ENCODE data around the gene KRT81.
"Not testable (repeated sequence)": the region's sequence is repeated elsewhere in the genome, so short reads cannot be mapped to it uniquely, and the experiment has no call there.

KRT81 gene

GRCh38 chr12:52323001-52323400 lies 31.7 kb upstream of the KRT81 start:
- no peak for ATAC-seq
- Mint-ChIP-seq H3K27me3 (peaks cover 58% of the 10 kb centered on the region), H3K27ac (no peak overlapping the region), H3K4me3 (no peak overlapping the region), H3K9me3 (no peaks in the 10 kb centered on the region), H3K36me3 (no peaks in the 10 kb centered on the region), H3K4me1 (peaks cover 10% of the 10 kb centered on the region)

- no peaks in the 10 kb centered on the region for H3K36me3 Mint-ChIP-seq
- H3K27ac Mint-ChIP-seq: no peak overlapping the region
- H3K4me3 Mint-ChIP-seq: no peak overlapping the region
- H3K9me3 Mint-ChIP-seq: no peaks in the 10 kb centered on the region
- no peak for ATAC-seq
- H3K27me3 Mint-ChIP-seq: peaks cover 58% of the 10 kb centered on the region
- H3K4me1 Mint-ChIP-seq: peaks cover 2% of the 10 kb centered on the region
Measured at GRCh38 chr12:52322069-52322468, 30.7 kb upstream of the KRT81 start.

- Mint-ChIP-seq H3K4me3 (no peak overlapping the region), H3K36me3 (no peaks in the 10 kb centered on the region), H3K27ac (no peak overlapping the region), H3K27me3 (peaks cover 58% of the 10 kb centered on the region), H3K4me1 (no peaks in the 10 kb centered on the region), H3K9me3 (no peaks in the 10 kb centered on the region)
- no peak for ATAC-seq
Measured at GRCh38 chr12:52321418-52321817, 30.1 kb upstream of the KRT81 start.

- no peak for ATAC-seq
- H3K27me3 Mint-ChIP-seq: peaks cover 58% of the 10 kb centered on the region
- H3K36me3 Mint-ChIP-seq: no peaks in the 10 kb centered on the region
- H3K27ac Mint-ChIP-seq: no peak within 1 kb of the TSS
- no peaks in the 10 kb centered on the region for H3K4me1 Mint-ChIP-seq
- no peak within 1 kb of the TSS for H3K4me3 Mint-ChIP-seq
- H3K9me3 Mint-ChIP-seq: no peaks in the 10 kb centered on the region
Measured at GRCh38 chr12:52320784-52321400, 29.6 kb upstream of the KRT81 start, which contains the start of gene KRT83. KRT83 (minus strand) TSS chr12:52321398; CDS start chr12:52321335, 63 bp downstream.

- no peak for ATAC-seq
- Mint-ChIP-seq H3K4me3 (no peak overlapping the region), H3K9me3 (no peaks in the 10 kb centered on the region), H3K36me3 (no peaks in the 10 kb centered on the region), H3K27me3 (peaks cover 52% of the 10 kb centered on the region), H3K27ac (no peak overlapping the region), H3K4me1 (no peaks in the 10 kb centered on the region)
Measured at GRCh38 chr12:52319097-52319496, 27.8 kb upstream of the KRT81 start.

- ATAC-seq: no peak
- no peak overlapping the region for H3K27ac Mint-ChIP-seq
- H3K27me3 Mint-ChIP-seq: peaks cover 55% of the 10 kb centered on the region
- no peak overlapping the region for H3K4me3 Mint-ChIP-seq
- H3K4me1 Mint-ChIP-seq: no peaks in the 10 kb centered on the region
- no peaks in the 10 kb centered on the region for H3K9me3 Mint-ChIP-seq
- H3K36me3 Mint-ChIP-seq: no peaks in the 10 kb centered on the region
Measured at GRCh38 chr12:52318241-52318990, 27.1 kb upstream of the KRT81 start.

- Mint-ChIP-seq H3K4me3 (no peak overlapping the region), H3K27ac (no peak overlapping the region), H3K4me1 (no peaks in the 10 kb centered on the region), H3K9me3 (no peaks in the 10 kb centered on the region), H3K36me3 (no peaks in the 10 kb centered on the region), H3K27me3 (peaks cover 55% of the 10 kb centered on the region)
- ATAC-seq: no peak
Measured at GRCh38 chr12:52317468-52318052, 26.2 kb upstream of the KRT81 start.

- Mint-ChIP-seq H3K4me3 (no peak overlapping the region), H3K4me1 (no peaks in the 10 kb centered on the region), H3K27ac (no peak overlapping the region), H3K27me3 (peaks cover 55% of the 10 kb centered on the region), H3K36me3 (no peaks in the 10 kb centered on the region), H3K9me3 (no peaks in the 10 kb centered on the region)
- ATAC-seq: no peak
Measured at GRCh38 chr12:52316701-52317100, 25.4 kb upstream of the KRT81 start.

GRCh38 chr12:52316290-52316689 lies 25.0 kb upstream of the KRT81 start:
- Mint-ChIP-seq H3K27me3 (peaks cover 57% of the 10 kb centered on the region), H3K36me3 (no peaks in the 10 kb centered on the region), H3K9me3 (no peaks in the 10 kb centered on the region), H3K4me3 (no peak overlapping the region), H3K27ac (no peak overlapping the region), H3K4me1 (no peaks in the 10 kb centered on the region)
- ATAC-seq: no peak

GRCh38 chr12:52315721-52316120 lies 24.4 kb upstream of the KRT81 start:
- ATAC-seq, H3K9me3 Mint-ChIP-seq, H3K36me3 Mint-ChIP-seq, H3K4me3 Mint-ChIP-seq, H3K4me1 Mint-ChIP-seq, H3K27ac Mint-ChIP-seq: not testable (repeated sequence)
- peaks cover 63% of the 10 kb centered on the region for H3K27me3 Mint-ChIP-seq

GRCh38 chr12:52314511-52314910 lies 23.2 kb upstream of the KRT81 start:
- no peak for ATAC-seq
- H3K9me3 Mint-ChIP-seq: no peaks in the 10 kb centered on the region
- H3K4me3 Mint-ChIP-seq: no peak overlapping the region
- no peaks in the 10 kb centered on the region for H3K4me1 Mint-ChIP-seq
- H3K27me3 Mint-ChIP-seq: peaks cover 58% of the 10 kb centered on the region
- H3K27ac Mint-ChIP-seq: no peak overlapping the region
- H3K36me3 Mint-ChIP-seq: no peaks in the 10 kb centered on the region

- H3K27ac Mint-ChIP-seq: no peak overlapping the region
- H3K4me3 Mint-ChIP-seq: no peak overlapping the region
- no peaks in the 10 kb centered on the region for H3K9me3 Mint-ChIP-seq
- ATAC-seq: no peak
- peaks cover 58% of the 10 kb centered on the region for H3K27me3 Mint-ChIP-seq
- peaks cover 1% of the 10 kb centered on the region for H3K4me1 Mint-ChIP-seq
- no peaks in the 10 kb centered on the region for H3K36me3 Mint-ChIP-seq
Measured at GRCh38 chr12:52313926-52314325, 22.6 kb upstream of the KRT81 start.

- Mint-ChIP-seq H3K4me3 (no peak overlapping the region), H3K36me3 (no peaks in the 10 kb centered on the region), H3K4me1 (peaks cover 6% of the 10 kb centered on the region), H3K27ac (no peak overlapping the region), H3K27me3 (peaks cover 58% of the 10 kb centered on the region), H3K9me3 (no peaks in the 10 kb centered on the region)
- no peak for ATAC-seq
Measured at GRCh38 chr12:52313461-52313860, 22.1 kb upstream of the KRT81 start.

GRCh38 chr12:52312086-52312485 lies 20.8 kb upstream of the KRT81 start:
- Mint-ChIP-seq H3K4me3 (no peak overlapping the region), H3K4me1 (peaks cover 8% of the 10 kb centered on the region), H3K9me3 (no peaks in the 10 kb centered on the region), H3K36me3 (no peaks in the 10 kb centered on the region), H3K27me3 (peaks cover 62% of the 10 kb centered on the region), H3K27ac (no peak overlapping the region)
- no peak for ATAC-seq

- ATAC-seq: no peak
- Mint-ChIP-seq H3K4me1 (peaks cover 8% of the 10 kb centered on the region), H3K4me3 (no peak overlapping the region), H3K27ac (no peak overlapping the region), H3K27me3 (peaks cover 71% of the 10 kb centered on the region), H3K36me3 (no peaks in the 10 kb centered on the region), H3K9me3 (no peaks in the 10 kb centered on the region)
Measured at GRCh38 chr12:52311285-52311648, 19.9 kb upstream of the KRT81 start.
